ENCODE results near the gene RIMKLB. TPM values are rescaled to one million over a fixed set of nuclear protein-coding genes. Genes with fewer than 3 reads are reported as not detected.

The RIMKLB gene, protein sequence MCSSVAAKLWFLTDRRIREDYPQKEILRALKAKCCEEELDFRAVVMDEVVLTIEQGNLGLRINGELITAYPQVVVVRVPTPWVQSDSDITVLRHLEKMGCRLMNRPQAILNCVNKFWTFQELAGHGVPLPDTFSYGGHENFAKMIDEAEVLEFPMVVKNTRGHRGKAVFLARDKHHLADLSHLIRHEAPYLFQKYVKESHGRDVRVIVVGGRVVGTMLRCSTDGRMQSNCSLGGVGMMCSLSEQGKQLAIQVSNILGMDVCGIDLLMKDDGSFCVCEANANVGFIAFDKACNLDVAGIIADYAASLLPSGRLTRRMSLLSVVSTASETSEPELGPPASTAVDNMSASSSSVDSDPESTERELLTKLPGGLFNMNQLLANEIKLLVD
- total RNA-seq = 100 to 1,000 TPM in 1 of 6 donors, 10 to 100 TPM in 5; 25.2 to 103 (median 40.1) TPM

GRCh38 chr12:8697476-8698131 is at the start of gene RIMKLB:
Gene RIMKLB (plus strand): TSS chr12:8697991. CDS start chr12:8713867, 15,876 bp downstream.
- Histone ChIP-seq H3K4me3 (peak within 1 kb of the TSS; percentile 69 to 95 (median 77)), H3K4me1 (peaks cover 20 to 37% (median 24%) of the 10 kb centered on the region in 4 donors), H3K9me3 (no peaks in the 10 kb centered on the region), H3K27me3 (no peaks in the 10 kb centered on the region), H3K36me3 (no peaks in the 10 kb centered on the region), H3K27ac (peak within 1 kb of the TSS; percentile 87 to 98 (median 97))
- DNase-seq (peak; percentile 87 to 97), ATAC-seq (ENCODE audit: low FRiP score in 2 of 2) (peak; percentile 91 to 94)
- peak in 2 of 4 donors; percentile 53 to 76 for TF ChIP-seq POLR2A (IDR thresholded peaks at IDR 0.05)
- TF ChIP-seq POLR2AphosphoS5 (IDR thresholded peaks at IDR 0.05) = peak in 1 of 2 donors; percentile 68
- TF ChIP-seq CTCF (IDR thresholded peaks at IDR 0.05) = peak in 1 of 6 experiments; percentile 5
- TF ChIP-seq EP300 (IDR thresholded peaks at IDR 0.05) = no peak
- 0 to 4% methylated on average over 9 to 37 of the region's 88 CpGs for WGBS, 2 donors

GRCh38 chr12:8648576-8649205 is 49.1 kb upstream of the RIMKLB start:
- H3K4me1 ChIP-seq = no peaks in the 10 kb centered on the region
- no peak overlapping the region for H3K27ac ChIP-seq
- no peak overlapping the region for H3K4me3 ChIP-seq
- TF ChIP-seq POLR2A (IDR thresholded peaks at IDR 0.05) (no peak), POLR2AphosphoS5 (IDR thresholded peaks at IDR 0.05) (no peak), CTCF (IDR thresholded peaks at IDR 0.05) (no peak), EP300 (IDR thresholded peaks at IDR 0.05) (no peak)
- ATAC-seq (ENCODE audit: low FRiP score in 2 of 2) (no peak), DNase-seq (no peak)
- no peaks in the 10 kb centered on the region for H3K36me3 ChIP-seq
- WGBS, 2 donors = 78 to 84% methylated on average over 8 of the region's 8 CpGs
- H3K27me3 ChIP-seq = no peaks in the 10 kb centered on the region
- H3K9me3 ChIP-seq = no peaks in the 10 kb centered on the region

DNA sequence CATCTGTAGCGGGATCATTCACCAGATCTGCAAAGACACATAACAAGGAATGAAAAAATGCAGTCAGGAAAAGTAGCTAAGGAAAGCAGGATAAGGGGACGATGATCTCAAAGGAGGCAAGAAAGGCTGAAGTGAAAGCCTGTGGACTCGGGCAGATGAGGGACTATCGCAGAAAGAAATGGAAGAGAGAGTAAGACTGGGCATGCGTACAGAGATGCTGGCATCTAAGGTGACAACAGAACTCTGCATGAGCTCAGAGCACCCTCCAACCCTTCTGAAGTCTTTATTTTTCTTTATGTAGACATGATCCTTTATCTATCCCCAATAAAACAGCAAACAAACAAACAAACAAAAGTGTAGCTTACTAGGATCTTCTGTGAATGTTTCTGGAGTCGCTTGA is 42.4 kb upstream of the RIMKLB start:
- Histone ChIP-seq H3K27me3 (no peaks in the 10 kb centered on the region), H3K27ac (no peak overlapping the region), H3K36me3 (no peaks in the 10 kb centered on the region), H3K4me3 (no peak overlapping the region), H3K4me1 (peaks cover 0 to 5% (median 0%) of the 10 kb centered on the region in 4 donors), H3K9me3 (no peaks in the 10 kb centered on the region)
- WGBS, 2 donors = 74 to 81% methylated on average over 6 of the region's 6 CpGs
- no peak for TF ChIP-seq EP300 (IDR thresholded peaks at IDR 0.05)
- TF ChIP-seq CTCF (IDR thresholded peaks at IDR 0.05) = no peak
- TF ChIP-seq POLR2AphosphoS5 (IDR thresholded peaks at IDR 0.05) = no peak
- TF ChIP-seq POLR2A (IDR thresholded peaks at IDR 0.05) = no peak
- DNase-seq (no peak), ATAC-seq (ENCODE audit: low FRiP score in 2 of 2) (no peak)

- ATAC-seq (ENCODE audit: low FRiP score in 2 of 2) = peak in 1 of 2 donors; percentile 75
- H3K27ac ChIP-seq = no peak overlapping the region
- DNase-seq = no peak
- H3K9me3 ChIP-seq = no peaks in the 10 kb centered on the region
- no peak for TF ChIP-seq CTCF (IDR thresholded peaks at IDR 0.05)
- TF ChIP-seq POLR2AphosphoS5 (IDR thresholded peaks at IDR 0.05) = no peak
- no peak for TF ChIP-seq POLR2A (IDR thresholded peaks at IDR 0.05)
- no peak for TF ChIP-seq EP300 (IDR thresholded peaks at IDR 0.05)
- H3K27me3 ChIP-seq = no peaks in the 10 kb centered on the region
- 46 to 56% methylated on average over 1 of the region's 1 CpG for WGBS, 2 donors
- H3K4me3 ChIP-seq = no peak overlapping the region
- peaks cover 0 to 5% (median 0%) of the 10 kb centered on the region in 4 donors for H3K4me1 ChIP-seq
- H3K36me3 ChIP-seq = no peaks in the 10 kb centered on the region
Measured at GRCh38 chr12:8658346-8658745, 39.4 kb upstream of the RIMKLB start.

Data from upper lobe of left lung (tissue), 6 donors.